Vagina (tissue), 2 donors: ENCODE results near the gene MTFMT. TPM values are rescaled to one million over a fixed set of nuclear protein-coding genes. Genes with fewer than 3 reads are reported as not detected.

Source experiments
- DNase-seq, 2 donors: peaks; one replicate each; pipeline ENCODE4 v3.0.0-alpha.2; 2017; ENCODE audit errors: extremely low spot score in 2 of 2
- H3K27ac ChIP-seq: fragments of 200-600 bp; sonication (generic); one replicate; pipeline ENCODE4 v1.5.1; 2019
- H3K27me3 ChIP-seq: fragments of 200-600 bp; sonication (generic); one replicate; pipeline ENCODE4 v1.5.1; 2019
- H3K36me3 ChIP-seq, 2 donors: fragments of 200-600 bp; sonication (generic); one replicate each; pipeline ENCODE4 v1.5.1; 2017 to 2019
- H3K4me1 ChIP-seq: fragments of 200-600 bp; sonication (generic); one replicate; pipeline ENCODE4 v1.5.1; 2019
- H3K4me3 ChIP-seq, 2 donors: fragments of 200-600 bp; sonication (generic); 1 replicate in 1 of 2; 2 replicates in 1 of 2; pipeline ENCODE4 v1.5.1; 2016 to 2019
- H3K9me3 ChIP-seq: fragments of 200-600 bp; sonication (generic); one replicate; pipeline ENCODE4 v1.5.1; 2019
- POLR2A ChIP-seq, 2 donors: fragments of 450-650 bp; IDR thresholded peaks; one replicate each; pipeline ENCODE4 v1.6.1; 2017; ENCODE audit warnings: antibody characterized with exemption in 2 of 2, mild to moderate bottlenecking in 2 of 2, moderate library complexity in 2 of 2
- POLR2AphosphoS5 ChIP-seq, 2 donors: sonication (generic); formaldehyde crosslinking; IDR thresholded peaks; one replicate each; pipeline ENCODE4 v1.9.0; 2017; ENCODE audit warnings: antibody characterized with exemption in 2 of 2, mild to moderate bottlenecking in 2 of 2, low read depth in 1 of 2; ENCODE audit not compliant: insufficient read depth in 1 of 2
- intact Hi-C: fragments of 100-400 bp; cut with DNase I; formaldehyde crosslinking; loops from one replicate; pipeline ENCODE4 v1.15.1; 2023
- total RNA-seq: library from RNA; depleted of rRNA; stranded (reverse); fragments of >200 nt; gene quantifications from one replicate; pipeline ENCODE4 v1.2.3, GENCODE V29; 2016
- TF ChIP-seq, protein P1 (sequence below), 3 experiments: fragments of 450-650 bp in 2 of 3; fragments of 200-600 bp in 1 of 3; sonication (generic) in 1 of 3; IDR thresholded peaks; one replicate each; pipeline ENCODE4 v1.5.1; 2017 to 2019; ENCODE audit warnings: antibody characterized with exemption in 3 of 3, mild to moderate bottlenecking in 2 of 3, moderate library complexity in 2 of 3

Gene MTFMT
- total RNA-seq, 1 donor from 2014 or later, result 18.7 TPM

DNA sequence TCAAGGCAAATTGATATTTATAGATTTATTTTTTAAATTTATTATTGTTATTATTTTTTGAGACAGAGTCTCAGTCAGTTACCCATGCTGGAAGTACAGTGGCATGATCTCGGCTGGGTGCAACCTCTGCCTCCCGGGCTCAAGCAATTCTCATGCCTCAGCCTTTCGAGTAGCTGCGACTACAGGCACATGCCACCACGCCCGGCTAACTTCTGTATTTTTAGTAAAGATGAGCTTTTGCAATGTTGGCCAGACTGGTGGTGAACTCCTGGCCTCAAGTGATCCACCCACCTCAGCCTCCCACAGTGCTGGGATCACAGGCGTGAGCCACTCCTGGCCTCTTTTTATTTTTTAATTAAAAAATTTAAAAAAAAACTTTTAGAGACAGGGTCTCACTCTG is 58.7 kb downstream of the MTFMT start:
- intact Hi-C loops, result no loop called here
- Histone ChIP-seq H3K4me1 (no peaks in the 10 kb centered on the region), H3K9me3 (no peaks in the 10 kb centered on the region), H3K27ac (no peak overlapping the region), H3K27me3 (no peaks in the 10 kb centered on the region), H3K36me3 (peaks cover 0 to 72% of the 10 kb centered on the region in 2 donors), H3K4me3 (no peak overlapping the region)
- TF ChIP-seq POLR2A (IDR thresholded peaks at IDR 0.05), result no peak
- no peak for TF ChIP-seq POLR2AphosphoS5 (IDR thresholded peaks at IDR 0.05; ENCODE audit: insufficient read depth in 1 of 2, low read depth in 1 of 2)
- TF ChIP-seq, protein P1, sequence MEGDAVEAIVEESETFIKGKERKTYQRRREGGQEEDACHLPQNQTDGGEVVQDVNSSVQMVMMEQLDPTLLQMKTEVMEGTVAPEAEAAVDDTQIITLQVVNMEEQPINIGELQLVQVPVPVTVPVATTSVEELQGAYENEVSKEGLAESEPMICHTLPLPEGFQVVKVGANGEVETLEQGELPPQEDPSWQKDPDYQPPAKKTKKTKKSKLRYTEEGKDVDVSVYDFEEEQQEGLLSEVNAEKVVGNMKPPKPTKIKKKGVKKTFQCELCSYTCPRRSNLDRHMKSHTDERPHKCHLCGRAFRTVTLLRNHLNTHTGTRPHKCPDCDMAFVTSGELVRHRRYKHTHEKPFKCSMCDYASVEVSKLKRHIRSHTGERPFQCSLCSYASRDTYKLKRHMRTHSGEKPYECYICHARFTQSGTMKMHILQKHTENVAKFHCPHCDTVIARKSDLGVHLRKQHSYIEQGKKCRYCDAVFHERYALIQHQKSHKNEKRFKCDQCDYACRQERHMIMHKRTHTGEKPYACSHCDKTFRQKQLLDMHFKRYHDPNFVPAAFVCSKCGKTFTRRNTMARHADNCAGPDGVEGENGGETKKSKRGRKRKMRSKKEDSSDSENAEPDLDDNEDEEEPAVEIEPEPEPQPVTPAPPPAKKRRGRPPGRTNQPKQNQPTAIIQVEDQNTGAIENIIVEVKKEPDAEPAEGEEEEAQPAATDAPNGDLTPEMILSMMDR (IDR thresholded peaks at IDR 0.05), result no peak
- DNase-seq, result no peak

DNA sequence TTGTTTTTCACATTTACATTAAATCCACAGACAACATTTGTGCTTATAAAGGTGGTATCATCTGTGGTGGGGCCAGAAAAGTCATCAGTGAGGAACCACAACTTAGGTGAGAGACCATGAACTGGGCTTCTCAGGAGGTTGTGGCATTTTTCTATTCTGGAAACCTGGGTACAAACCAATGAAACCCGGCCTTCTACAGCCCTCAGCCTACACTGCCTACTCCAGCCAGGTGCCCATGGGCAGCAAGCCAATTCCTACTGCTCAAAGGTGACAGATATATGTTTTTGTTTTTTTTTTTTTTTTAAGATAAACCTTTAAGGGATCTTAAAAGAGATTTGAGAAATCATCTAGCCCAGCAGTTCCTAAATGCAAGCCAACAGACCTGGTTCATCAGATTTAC is 60.0 kb downstream of the MTFMT start:
- H3K27me3 ChIP-seq, result no peaks in the 10 kb centered on the region
- no peak for DNase-seq
- no peak overlapping the region for H3K27ac ChIP-seq
- H3K4me1 ChIP-seq, result no peaks in the 10 kb centered on the region
- no peaks in the 10 kb centered on the region for H3K9me3 ChIP-seq
- H3K4me3 ChIP-seq, result no peak overlapping the region
- TF ChIP-seq, protein P1 (IDR thresholded peaks at IDR 0.05), result no peak
- TF ChIP-seq POLR2A (IDR thresholded peaks at IDR 0.05) (no peak), POLR2AphosphoS5 (IDR thresholded peaks at IDR 0.05; ENCODE audit: insufficient read depth in 1 of 2, low read depth in 1 of 2) (no peak)
- peaks cover 0 to 77% of the 10 kb centered on the region in 2 donors for H3K36me3 ChIP-seq
- intact Hi-C loops, result no loop called here

DNA sequence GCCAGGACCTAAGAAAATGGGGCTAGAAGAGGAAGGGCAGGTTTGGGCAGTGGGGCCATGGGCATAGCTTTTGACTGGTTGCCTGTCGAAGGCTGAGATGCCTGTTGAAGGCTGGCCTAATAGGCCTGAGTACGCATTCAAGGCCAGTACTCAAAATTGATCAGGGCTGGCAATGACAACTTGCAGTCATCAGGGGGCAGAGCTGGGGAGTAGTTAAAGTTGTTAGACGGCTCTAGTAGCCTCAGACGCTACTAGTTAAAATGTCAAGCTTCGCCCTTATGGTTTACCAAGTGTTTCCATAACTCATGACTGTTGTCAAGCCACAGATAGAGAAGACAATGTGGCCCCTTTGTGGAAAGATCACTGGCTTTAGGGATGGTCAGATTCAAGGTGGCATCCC is 68.4 kb downstream of the MTFMT start:
- no peaks in the 10 kb centered on the region for H3K9me3 ChIP-seq
- no peaks in the 10 kb centered on the region for H3K27me3 ChIP-seq
- H3K27ac ChIP-seq, result no peak overlapping the region
- intact Hi-C loops, result no loop called here
- no peaks in the 10 kb centered on the region for H3K4me1 ChIP-seq
- DNase-seq, result no peak
- TF ChIP-seq POLR2AphosphoS5 (IDR thresholded peaks at IDR 0.05; ENCODE audit: insufficient read depth in 1 of 2, low read depth in 1 of 2), result no peak
- TF ChIP-seq POLR2A (IDR thresholded peaks at IDR 0.05), result no peak
- TF ChIP-seq, protein P1 (IDR thresholded peaks at IDR 0.05), result no peak
- H3K36me3 ChIP-seq, result peaks cover 0 to 84% of the 10 kb centered on the region in 2 donors
- no peak overlapping the region for H3K4me3 ChIP-seq

DNA sequence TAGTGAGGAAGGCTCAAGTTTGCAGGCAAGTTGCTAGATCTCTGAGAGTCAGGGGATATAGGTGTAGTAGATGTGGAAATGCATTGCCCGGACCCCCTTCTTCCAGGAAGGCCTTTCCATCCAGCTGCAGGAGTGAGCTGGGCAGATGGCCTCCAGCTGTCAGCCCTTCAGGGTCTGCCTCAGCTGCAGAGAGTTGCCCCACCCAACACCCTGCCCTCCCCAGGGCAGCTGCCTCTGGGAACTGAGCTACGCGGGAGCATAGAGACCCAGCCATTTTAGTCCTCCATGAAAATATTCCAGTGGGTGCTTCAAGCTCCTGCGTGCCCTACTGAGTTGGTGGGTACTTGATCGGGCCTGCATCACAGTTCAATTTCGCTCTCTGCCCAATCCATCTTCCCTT is 69.3 kb downstream of the MTFMT start:
- Histone ChIP-seq H3K27me3 (no peaks in the 10 kb centered on the region), H3K4me1 (no peaks in the 10 kb centered on the region), H3K36me3 (peaks cover 0 to 87% of the 10 kb centered on the region in 2 donors), H3K4me3 (no peak overlapping the region), H3K9me3 (no peaks in the 10 kb centered on the region), H3K27ac (no peak overlapping the region)
- DNase-seq, result no peak
- intact Hi-C loops, result no loop called here
- no peak for TF ChIP-seq POLR2A (IDR thresholded peaks at IDR 0.05)
- TF ChIP-seq, protein P1 (IDR thresholded peaks at IDR 0.05), result no peak
- no peak for TF ChIP-seq POLR2AphosphoS5 (IDR thresholded peaks at IDR 0.05; ENCODE audit: insufficient read depth in 1 of 2, low read depth in 1 of 2)

DNA sequence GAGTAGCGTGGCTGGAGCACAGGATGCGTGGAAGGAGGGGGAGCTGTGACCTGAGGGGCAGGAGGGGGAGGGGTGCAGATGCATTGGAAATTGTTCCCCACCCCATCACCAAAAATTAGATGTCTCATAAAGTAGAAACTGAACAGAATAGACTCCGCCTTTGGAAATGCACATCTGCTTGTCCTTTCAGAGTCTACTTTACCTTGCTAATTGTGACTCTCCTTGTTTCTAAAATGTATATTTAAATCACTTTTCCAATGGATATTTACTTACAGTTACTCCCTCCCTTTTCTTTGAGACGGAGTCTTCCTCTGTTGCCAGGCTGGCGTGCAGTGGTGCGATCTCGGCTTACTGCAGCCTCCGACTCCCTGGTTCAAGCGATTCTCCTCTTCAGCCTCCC is 70.3 kb downstream of the MTFMT start:
- TF ChIP-seq, protein P1 (IDR thresholded peaks at IDR 0.05), result no peak
- no peak for TF ChIP-seq POLR2A (IDR thresholded peaks at IDR 0.05)
- TF ChIP-seq POLR2AphosphoS5 (IDR thresholded peaks at IDR 0.05; ENCODE audit: insufficient read depth in 1 of 2, low read depth in 1 of 2), result no peak
- DNase-seq, result no peak
- Histone ChIP-seq H3K36me3 (peaks cover 0 to 79% of the 10 kb centered on the region in 2 donors), H3K27ac (no peak overlapping the region), H3K27me3 (no peaks in the 10 kb centered on the region), H3K9me3 (no peaks in the 10 kb centered on the region), H3K4me3 (no peak overlapping the region), H3K4me1 (no peaks in the 10 kb centered on the region)
- intact Hi-C loops, result no loop called here
